Astrocyte (in vitro differentiated cells and primary cell): ENCODE measurements around the gene CLASP1. TPM values are rescaled to one million over a fixed set of nuclear protein-coding genes. Genes with fewer than 3 reads are reported as not detected.

Experiments used
- DNase-seq: peaks from one replicate; pipeline ENCODE4 v3.0.0-alpha.2; 2010; ENCODE audit warnings: low read depth
- FAIRE-seq: peaks from 2 replicates; lab custom pipeline; 2011; peaks lifted over from hg19 to GRCh38; lab: Jason Lieb, UNC
- H2AFZ ChIP-seq: 2 replicates; pipeline ENCODE4 v1.6.0; 2012; ENCODE audit warnings: low read depth, low read length, inconsistent platforms
- H3K27ac ChIP-seq: 2 replicates; pipeline ENCODE4 v1.5.1; 2011; ENCODE audit warnings: low read depth, low read length, inconsistent platforms
- H3K27me3 ChIP-seq: 2 replicates; pipeline ENCODE4 v1.6.0; 2011; ENCODE audit warnings: low read length, inconsistent platforms; ENCODE audit not compliant: insufficient read depth
- H3K36me3 ChIP-seq: 2 replicates; pipeline ENCODE4 v1.5.1; 2011; ENCODE audit warnings: low read length, inconsistent platforms; ENCODE audit not compliant: insufficient read depth
- H3K4me1 ChIP-seq: 2 replicates; pipeline ENCODE4 v1.5.1; 2011; ENCODE audit warnings: low read length, inconsistent platforms; ENCODE audit not compliant: insufficient read depth
- H3K4me2 ChIP-seq: 2 replicates; pipeline ENCODE4 v1.6.0; 2012; ENCODE audit warnings: low read length, inconsistent platforms
- H3K4me3 ChIP-seq: 2 replicates; pipeline ENCODE4 v1.5.1; 2011; ENCODE audit warnings: low read depth, mild to moderate bottlenecking, low read length, inconsistent platforms; ENCODE audit not compliant: insufficient read depth
- H3K79me2 ChIP-seq: 2 replicates; pipeline ENCODE4 v1.6.0; 2012; ENCODE audit warnings: mild to moderate bottlenecking, low read length, inconsistent platforms; ENCODE audit not compliant: insufficient read depth
- H3K9ac ChIP-seq: 2 replicates; pipeline ENCODE4 v1.6.0; 2012; ENCODE audit warnings: mild to moderate bottlenecking, low read length, inconsistent platforms
- H3K9me3 ChIP-seq: 2 replicates; pipeline ENCODE4 v1.5.1; 2012; ENCODE audit warnings: low read depth, mild to moderate bottlenecking, low read length, inconsistent platforms; ENCODE audit not compliant: insufficient read depth
- H4K20me1 ChIP-seq: 2 replicates; pipeline ENCODE4 v1.6.0; 2012; ENCODE audit warnings: low read length, inconsistent platforms; ENCODE audit not compliant: insufficient read depth
- H3K27ac Mint-ChIP-seq: one replicate; pipeline ENCODE4 v1.8.0; 2021; ENCODE audit warnings: mild to moderate bottlenecking, mixed read lengths; ENCODE audit not compliant: unreplicated experiment
- H3K27me3 Mint-ChIP-seq: one replicate; pipeline ENCODE4 v1.8.0; 2021; ENCODE audit warnings: low read depth, mixed read lengths; ENCODE audit not compliant: unreplicated experiment
- H3K36me3 Mint-ChIP-seq: one replicate; pipeline ENCODE4 v1.8.0; 2021; ENCODE audit warnings: low read depth, mixed read lengths; ENCODE audit not compliant: unreplicated experiment
- H3K4me1 Mint-ChIP-seq: one replicate; pipeline ENCODE4 v1.8.0; 2021; ENCODE audit warnings: low read depth, mixed read lengths; ENCODE audit not compliant: unreplicated experiment
- H3K4me3 Mint-ChIP-seq: one replicate; pipeline ENCODE4 v1.8.0; 2021; ENCODE audit warnings: mild to moderate bottlenecking, moderate library complexity, mixed read lengths; ENCODE audit not compliant: unreplicated experiment
- H3K9me3 Mint-ChIP-seq: one replicate; pipeline ENCODE4 v1.8.0; 2021; ENCODE audit warnings: mild to moderate bottlenecking, mixed read lengths; ENCODE audit not compliant: unreplicated experiment
- CTCF ChIP-seq: IDR thresholded peaks from 2 replicates; pipeline ENCODE4 v1.5.1; 2011; ENCODE audit warnings: low read depth, mild to moderate bottlenecking, inconsistent platforms, low read length, moderate library complexity; ENCODE audit not compliant: insufficient read depth
- EZH2 ChIP-seq: IDR thresholded peaks from 2 replicates; pipeline ENCODE4 v1.6.1; 2012; ENCODE audit warnings: mild to moderate bottlenecking, low read length, inconsistent platforms; ENCODE audit not compliant: insufficient read depth
- total RNA-seq: library from RNA; stranded (reverse); gene quantifications from 2 replicates; pipeline ENCODE4 v1.2.1, GENCODE V29; 2021

Gene CLASP1
- total RNA-seq, 1 donor from 2014 or later = 56.7 TPM

GRCh38 chr2:121506621-121507020 lies 142.6 kb downstream of the CLASP1 start:
- H3K4me1 Mint-ChIP-seq = peaks cover 36% of the 10 kb centered on the region
- H2AFZ ChIP-seq = no peak overlapping the region
- no peak for TF ChIP-seq CTCF
- no peak for TF ChIP-seq EZH2
- no peaks in the 10 kb centered on the region for H3K27me3 ChIP-seq
- no peak for DNase-seq
- no peaks in the 10 kb centered on the region for H4K20me1 ChIP-seq
- H3K36me3 ChIP-seq = no peaks in the 10 kb centered on the region
- H3K9me3 Mint-ChIP-seq = no peaks in the 10 kb centered on the region
- H3K4me2 ChIP-seq = no peak overlapping the region
- H3K36me3 Mint-ChIP-seq = peaks cover 8% of the 10 kb centered on the region
- H3K4me3 Mint-ChIP-seq = no peak overlapping the region
- no peak overlapping the region for H3K27ac ChIP-seq
- H3K27ac Mint-ChIP-seq = peak overlapping the region; percentile 27
- no peak overlapping the region for H3K4me3 ChIP-seq
- no peaks in the 10 kb centered on the region for H3K9me3 ChIP-seq
- peak; percentile 49 for FAIRE-seq
- H3K79me2 ChIP-seq = peaks cover 48% of the 10 kb centered on the region
- H3K4me1 ChIP-seq = peaks cover 33% of the 10 kb centered on the region
- H3K27me3 Mint-ChIP-seq = no peaks in the 10 kb centered on the region
- H3K9ac ChIP-seq = no peak overlapping the region

- no peaks in the 10 kb centered on the region for H3K27me3 ChIP-seq
- FAIRE-seq (no peak), DNase-seq (no peak)
- Mint-ChIP-seq H3K27ac (peak overlapping the region; percentile 79), H3K27me3 (no peaks in the 10 kb centered on the region), H3K4me1 (peaks cover 40% of the 10 kb centered on the region), H3K36me3 (peaks cover 8% of the 10 kb centered on the region), H3K4me3 (no peak overlapping the region), H3K9me3 (no peaks in the 10 kb centered on the region)
- peaks cover 48% of the 10 kb centered on the region for H3K79me2 ChIP-seq
- TF ChIP-seq EZH2 (no peak), CTCF (no peak)
- H3K9ac ChIP-seq = no peak overlapping the region
- no peak overlapping the region for H3K4me3 ChIP-seq
- H3K4me1 ChIP-seq = peaks cover 38% of the 10 kb centered on the region
- no peak overlapping the region for H2AFZ ChIP-seq
- no peaks in the 10 kb centered on the region for H3K9me3 ChIP-seq
- no peaks in the 10 kb centered on the region for H4K20me1 ChIP-seq
- H3K27ac ChIP-seq = peak overlapping the region; percentile 85
- no peaks in the 10 kb centered on the region for H3K36me3 ChIP-seq
- H3K4me2 ChIP-seq = no peak overlapping the region
Observed at GRCh38 chr2:121505986-121506586, 143.2 kb downstream of the CLASP1 start.

GRCh38 chr2:121505005-121505404 lies 144.3 kb downstream of the CLASP1 start:
- no peaks in the 10 kb centered on the region for H3K27me3 Mint-ChIP-seq
- peaks cover 43% of the 10 kb centered on the region for H3K79me2 ChIP-seq
- no peaks in the 10 kb centered on the region for H3K27me3 ChIP-seq
- FAIRE-seq (peak; percentile 98), DNase-seq (peak; percentile 99)
- H3K36me3 ChIP-seq = no peaks in the 10 kb centered on the region
- peaks cover 8% of the 10 kb centered on the region for H3K36me3 Mint-ChIP-seq
- no peak overlapping the region for H3K4me3 ChIP-seq
- no peak overlapping the region for H2AFZ ChIP-seq
- no peak overlapping the region for H3K4me3 Mint-ChIP-seq
- no peaks in the 10 kb centered on the region for H3K9me3 ChIP-seq
- H3K4me1 ChIP-seq = peaks cover 44% of the 10 kb centered on the region
- peak overlapping the region; percentile 85 for H3K27ac Mint-ChIP-seq
- H3K4me1 Mint-ChIP-seq = peaks cover 44% of the 10 kb centered on the region
- peak overlapping the region; percentile 68 for H3K9ac ChIP-seq
- no peaks in the 10 kb centered on the region for H4K20me1 ChIP-seq
- no peak for TF ChIP-seq CTCF
- TF ChIP-seq EZH2 = no peak
- H3K9me3 Mint-ChIP-seq = peaks cover under 1% of the 10 kb centered on the region
- H3K4me2 ChIP-seq = peak overlapping the region; percentile 56
- peak overlapping the region; percentile 85 for H3K27ac ChIP-seq
